Left lobe of liver (tissue), 2 donors: ENCODE data around the gene SRC. TPM values are rescaled to one million over a fixed set of nuclear protein-coding genes. Genes with fewer than 3 reads are reported as not detected.

Source experiments
- ATAC-seq: fragments of 200-7000 bp; cut with Tn5 transposase; one replicate; pipeline ENCODE4 v1.9.1; 2020; ENCODE audit warnings: mild to moderate bottlenecking, moderate library complexity
- DNase-seq: peaks from one replicate; pipeline ENCODE4 v3.0.0-alpha.2; 2020; ENCODE audit warnings: low spot score
- total RNA-seq: library from RNA; stranded (reverse); gene quantifications from one replicate; pipeline ENCODE4 v1.2.1, GENCODE V29; 2021
- donor health status: DM: no; HTN: no; CAD: no; lungs with moderate emphysema.
- donor health status: DM: no; HTN: yes; CAD: no.

SRC gene
- total RNA-seq, 1 donor from 2014 or later: 9.6 TPM

DNA sequence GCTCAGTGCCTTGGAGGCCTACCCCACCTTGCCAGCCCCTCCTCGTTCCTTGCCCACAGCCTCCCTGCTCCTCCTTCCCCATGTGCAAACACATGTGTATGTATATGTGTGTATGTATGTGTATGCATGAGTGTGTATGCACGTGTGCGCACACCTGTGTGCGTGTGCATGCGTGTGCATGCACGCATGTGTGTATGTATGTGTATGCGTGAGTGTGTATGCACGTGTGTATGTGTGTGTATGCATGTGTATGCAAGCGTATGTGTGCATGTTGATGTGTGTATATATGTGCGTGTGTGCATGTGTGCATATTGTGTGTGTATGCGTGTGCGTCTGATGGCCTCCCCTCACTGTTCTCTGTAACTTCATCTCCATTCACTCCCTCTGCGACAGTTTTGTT lies 74.7 kb downstream of the SRC start:
- DNase-seq (no peak), ATAC-seq (no peak)

DNA sequence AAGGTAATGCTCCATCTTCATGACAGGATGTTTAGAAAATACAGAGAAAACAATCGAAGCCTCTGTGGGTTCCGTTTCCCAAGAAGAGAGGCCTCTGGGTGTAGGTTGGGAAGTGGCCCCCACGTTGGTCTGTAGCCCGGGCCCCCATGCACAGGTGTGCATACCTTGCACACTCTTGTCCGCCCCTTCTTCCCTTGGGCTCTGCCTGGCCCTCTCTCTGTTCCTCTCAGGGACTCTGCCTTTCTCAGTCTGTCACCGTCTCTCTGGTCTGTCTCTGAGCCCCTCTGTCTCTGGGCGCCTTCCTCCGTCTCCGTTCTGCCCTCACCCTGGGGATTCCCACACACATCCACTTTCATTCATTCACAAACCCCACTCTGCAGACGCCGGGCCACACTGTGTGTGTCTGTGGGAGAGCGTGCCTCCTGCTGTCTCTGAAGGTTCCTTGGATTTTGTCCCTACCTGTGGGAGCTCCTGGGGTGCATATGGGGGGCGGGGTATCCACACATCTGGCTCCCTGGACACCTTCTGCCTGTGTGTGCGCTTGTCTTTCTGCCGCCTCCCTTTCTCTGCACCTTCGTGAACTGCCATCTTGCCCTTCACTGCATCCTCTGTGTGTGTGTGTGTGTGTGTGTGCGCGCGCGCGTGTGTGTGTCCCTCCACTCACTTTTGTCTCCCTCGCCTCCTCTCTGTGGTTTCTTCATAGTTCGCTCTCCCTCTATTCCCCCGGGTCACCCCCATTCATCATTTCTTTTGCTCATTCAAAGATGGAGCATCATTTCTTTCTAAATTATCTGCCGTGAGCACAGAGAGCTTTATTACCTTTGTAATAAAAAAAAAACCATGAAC lies 75.3 kb downstream of the SRC start:
- no peak for DNase-seq
- ATAC-seq: no peak

DNA sequence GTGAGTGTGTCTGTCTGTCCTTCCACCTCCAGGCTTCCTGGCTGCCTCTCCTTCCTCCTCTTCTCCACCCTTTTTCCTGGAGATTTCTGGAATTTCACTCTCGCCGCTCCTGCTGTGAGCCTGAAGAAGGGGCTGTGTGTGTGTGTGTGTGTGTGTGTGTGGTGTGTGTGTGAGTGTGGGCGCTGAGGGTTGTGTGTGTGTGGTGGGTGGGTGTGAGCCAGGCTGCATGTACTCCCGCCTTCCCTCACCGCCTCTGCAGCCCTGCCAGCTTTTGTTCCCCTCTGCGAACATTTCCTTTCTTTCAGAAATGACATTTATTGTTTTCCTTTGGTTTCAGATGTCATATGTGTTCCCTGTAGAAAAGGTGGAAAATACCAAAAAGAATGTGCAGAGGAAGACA lies 76.0 kb downstream of the SRC start:
- ATAC-seq (no peak), DNase-seq (no peak)

DNA sequence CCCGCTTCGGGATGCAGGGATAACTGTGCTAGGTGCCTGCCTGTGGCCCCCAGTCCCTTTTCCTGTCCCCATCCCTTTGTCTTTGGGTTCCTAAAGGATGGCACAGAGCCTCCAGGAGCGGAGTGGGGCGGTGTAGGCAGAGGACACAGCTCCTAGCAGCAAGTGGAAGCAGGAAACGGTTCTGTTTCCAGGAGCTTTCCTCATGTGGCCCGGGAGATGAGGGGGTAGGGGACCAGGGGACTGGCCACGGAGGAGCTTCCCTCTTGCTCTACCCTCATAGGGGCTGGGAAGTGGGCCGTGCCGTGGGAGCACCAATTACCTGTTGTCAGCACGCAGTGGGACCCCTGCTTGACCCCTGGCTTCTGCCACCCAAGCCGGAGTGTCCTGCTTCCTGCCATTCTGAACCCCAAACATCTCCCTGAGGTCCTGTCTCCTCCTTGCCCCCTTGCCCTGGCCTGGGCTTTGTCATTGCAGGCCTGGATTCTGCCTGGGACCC lies 76.9 kb downstream of the SRC start:
- ATAC-seq (no peak), DNase-seq (no peak)

DNA sequence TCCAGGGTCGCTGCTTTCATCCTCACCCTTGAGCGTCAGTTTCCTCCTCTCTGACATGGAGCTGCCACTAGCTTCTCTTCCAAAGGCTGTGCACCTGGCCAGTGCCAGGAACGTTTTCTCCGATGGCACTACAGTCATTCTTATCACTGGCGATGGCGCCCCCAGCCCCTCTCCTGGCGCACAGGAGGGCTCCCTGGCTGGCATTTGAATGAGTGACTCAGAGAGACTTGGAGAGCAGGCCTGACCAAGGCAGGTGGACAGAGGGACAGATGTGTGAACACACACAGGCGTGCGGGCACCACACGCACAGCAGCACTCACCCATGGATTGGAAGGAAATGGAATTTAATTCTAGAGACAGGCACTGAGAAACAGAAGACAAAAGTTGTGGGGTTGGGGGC lies 77.6 kb downstream of the SRC start:
- DNase-seq (no peak), ATAC-seq (no peak)

DNA sequence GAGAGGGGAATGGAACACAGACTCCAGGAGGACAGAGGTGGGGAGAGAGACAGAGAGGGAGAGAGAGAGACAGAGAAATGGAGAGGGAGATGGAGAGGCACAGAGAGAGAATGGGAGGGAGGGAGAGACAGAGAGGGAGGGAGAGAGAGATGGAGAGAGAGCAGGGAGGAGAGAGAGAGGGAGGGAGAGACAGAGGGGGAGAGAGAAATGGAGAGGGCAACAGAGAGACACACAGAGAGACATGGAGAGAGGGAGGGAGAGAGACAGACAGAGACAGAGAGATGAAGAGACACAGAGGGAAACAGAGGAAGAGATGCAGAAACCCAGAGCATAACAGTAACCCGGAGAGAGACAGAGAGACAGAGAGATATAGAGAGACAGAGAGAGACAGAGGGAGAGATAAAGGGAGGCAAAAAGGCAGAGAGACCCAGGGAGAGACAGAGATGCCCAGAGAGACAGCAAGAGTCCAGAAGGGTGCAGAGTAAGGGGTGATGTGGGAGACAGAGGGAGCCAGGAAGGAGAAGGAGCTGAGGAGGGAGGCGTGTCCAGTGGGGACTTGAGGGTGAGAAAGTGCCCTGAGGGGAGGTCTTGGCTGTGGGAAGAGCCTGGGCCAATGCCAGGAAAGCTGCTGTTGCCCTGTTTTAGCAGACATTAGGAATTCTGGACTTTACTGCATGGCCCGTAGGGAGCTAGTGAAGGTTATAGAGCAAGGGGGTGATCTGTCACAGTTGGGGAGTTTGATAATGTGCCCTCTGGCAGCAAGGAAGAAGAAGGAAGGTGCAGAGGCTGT lies 78.3 kb downstream of the SRC start:
- ATAC-seq (no peak), DNase-seq (no peak)

DNA sequence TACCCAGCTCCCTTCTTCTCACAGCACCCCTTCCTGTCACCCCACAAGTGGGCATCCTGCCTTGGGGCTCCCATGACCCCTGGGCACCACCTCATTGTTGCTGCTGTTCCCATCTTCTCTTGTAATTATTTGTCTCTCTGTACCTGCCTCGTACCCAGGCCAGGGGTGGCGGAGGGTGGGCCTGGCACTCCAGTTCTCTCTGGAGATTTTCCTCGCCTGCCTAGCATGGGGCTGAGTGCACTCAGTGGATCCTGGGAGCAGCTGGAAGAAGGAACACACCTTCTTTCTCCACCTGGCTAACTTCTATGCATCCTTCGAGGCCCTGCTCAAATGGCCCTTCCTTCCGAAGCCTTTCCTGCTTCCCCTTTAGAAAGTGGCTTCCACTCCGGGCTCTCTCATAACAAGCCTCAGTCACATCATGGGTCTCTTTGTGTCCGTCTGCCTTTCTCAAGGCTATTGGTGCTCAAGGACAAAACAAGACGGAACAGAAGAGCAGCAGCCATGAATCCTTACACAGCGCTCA lies 79.2 kb downstream of the SRC start:
- DNase-seq (no peak), ATAC-seq (no peak)

DNA sequence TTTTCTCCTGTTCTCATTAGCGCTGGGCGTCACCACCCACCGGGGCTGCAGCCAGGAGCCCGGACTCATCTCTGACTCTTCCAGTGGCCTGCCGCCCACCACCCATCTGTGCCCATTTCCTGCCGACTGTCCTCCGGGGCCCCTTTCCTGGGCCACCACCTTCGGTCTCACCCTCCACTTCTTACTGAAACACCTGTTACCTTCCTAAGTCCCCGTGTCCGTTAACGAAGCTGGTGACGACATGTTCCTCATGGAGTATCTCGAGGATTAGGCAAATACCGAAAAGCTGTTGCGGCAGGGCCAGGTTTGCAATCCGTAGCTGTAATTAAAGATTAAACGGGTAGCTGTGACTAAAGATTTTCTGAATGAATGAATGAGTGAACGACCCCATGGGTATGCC lies 80.2 kb downstream of the SRC start:
- DNase-seq: no peak
- ATAC-seq: no peak

DNA sequence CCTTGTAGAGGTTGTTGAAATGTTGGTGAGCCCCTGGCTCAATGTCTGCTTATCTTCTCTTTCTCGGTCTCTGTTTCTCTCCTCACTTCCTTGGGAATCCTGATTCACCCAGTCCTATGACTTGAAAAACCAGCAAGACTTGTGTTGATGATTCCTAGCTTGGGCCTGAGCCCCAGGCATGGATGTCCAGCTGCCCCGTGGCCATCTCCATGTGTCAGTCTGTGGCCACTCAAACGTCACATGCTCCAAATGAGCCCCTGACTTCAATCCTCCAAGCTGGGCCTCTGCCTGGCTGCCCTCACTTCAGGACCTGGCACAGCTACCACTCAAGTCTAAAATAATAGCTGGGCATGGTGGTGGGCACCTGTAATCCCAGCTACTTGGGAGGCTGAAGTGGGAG lies 81.0 kb downstream of the SRC start:
- DNase-seq (no peak), ATAC-seq (no peak)

DNA sequence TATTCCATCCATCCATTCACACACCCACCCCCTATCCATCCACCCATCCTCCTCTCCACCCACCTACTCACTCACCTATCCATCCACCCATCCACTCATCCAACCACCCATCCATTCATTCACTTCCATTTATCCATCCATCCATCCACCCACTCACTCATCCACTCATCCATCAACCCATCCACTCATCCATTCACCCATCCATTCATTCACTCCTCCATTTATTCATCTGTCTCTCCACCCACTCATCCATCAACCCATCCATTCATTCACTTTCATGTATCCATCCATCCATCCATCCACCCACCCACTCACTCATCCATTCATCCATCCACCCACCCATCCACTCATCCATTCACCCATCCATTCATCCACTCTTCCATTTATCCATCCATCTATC lies 84.1 kb downstream of the SRC start:
- DNase-seq (no peak), ATAC-seq (no peak)

DNA sequence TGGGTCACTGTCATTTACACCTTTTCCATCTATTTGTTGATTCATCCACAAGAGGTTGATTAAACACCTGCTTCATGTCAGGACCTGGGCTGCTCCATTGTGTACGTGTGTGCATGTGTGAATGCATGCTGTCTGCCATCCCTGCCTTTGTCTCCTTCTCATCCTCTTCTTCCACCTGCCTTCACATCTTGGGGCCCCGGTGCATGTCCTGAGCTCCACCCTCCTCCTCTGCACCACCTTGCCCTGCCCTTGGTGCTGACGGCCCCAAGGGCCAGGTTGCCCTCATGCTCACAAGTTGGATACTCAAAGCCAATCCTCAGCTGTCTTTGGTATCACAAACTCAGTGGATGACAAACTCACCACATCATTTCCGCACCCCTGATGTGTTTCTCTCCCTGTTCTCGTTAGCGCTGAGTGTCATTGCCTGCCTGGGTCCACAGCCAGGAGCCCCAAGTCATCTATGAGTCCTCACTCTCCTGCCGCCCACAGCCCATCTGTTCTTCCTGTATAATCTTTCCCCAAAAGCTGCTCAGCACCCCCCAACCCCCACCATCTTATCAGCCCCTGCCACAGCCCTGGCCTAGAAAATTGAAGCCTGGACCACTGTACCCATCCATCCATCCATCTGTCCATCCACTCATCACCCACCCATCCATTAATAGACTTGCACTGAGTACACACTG lies 85.0 kb downstream of the SRC start:
- ATAC-seq (no peak), DNase-seq (no peak)

DNA sequence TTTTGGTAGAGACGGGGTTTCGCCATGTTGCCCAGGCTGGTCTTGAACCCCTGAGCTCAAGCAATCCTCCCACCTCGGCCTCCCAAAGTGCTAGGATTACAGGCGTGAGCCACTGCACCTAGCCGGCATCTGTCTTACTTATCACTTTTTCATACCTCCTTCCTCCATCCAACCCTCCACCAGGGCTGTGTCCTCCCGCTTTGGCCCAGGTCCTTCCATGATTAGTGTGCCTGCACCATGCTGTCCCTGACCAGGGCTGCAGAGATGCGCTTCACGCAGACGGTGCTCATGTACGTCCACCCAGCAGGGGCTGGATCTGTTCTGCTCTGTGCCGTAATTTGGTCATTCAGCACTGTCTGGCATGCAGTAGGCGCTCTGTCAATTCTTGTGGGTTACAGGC lies 85.8 kb downstream of the SRC start:
- ATAC-seq (no peak), DNase-seq (no peak)

DNA sequence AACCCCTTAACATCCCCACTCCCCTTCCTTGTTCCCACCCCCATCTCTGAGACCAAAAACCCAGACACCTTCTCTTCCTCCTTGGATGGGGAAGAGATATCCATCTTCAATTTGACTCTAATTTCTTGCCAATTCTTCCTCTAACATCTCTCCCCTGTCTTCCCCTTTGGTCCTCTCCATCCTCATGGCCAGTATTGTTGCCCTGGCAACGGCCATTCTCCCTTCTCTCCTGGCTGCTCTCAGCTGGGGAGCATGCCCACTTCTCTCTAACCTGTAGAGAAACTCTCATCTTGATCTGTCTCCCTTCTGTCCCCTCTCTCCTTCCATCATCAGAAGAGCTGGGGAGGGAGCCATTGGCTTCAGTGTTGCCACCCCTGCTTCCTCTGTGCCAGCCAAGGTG lies 86.7 kb downstream of the SRC start:
- no peak for DNase-seq
- ATAC-seq: no peak

DNA sequence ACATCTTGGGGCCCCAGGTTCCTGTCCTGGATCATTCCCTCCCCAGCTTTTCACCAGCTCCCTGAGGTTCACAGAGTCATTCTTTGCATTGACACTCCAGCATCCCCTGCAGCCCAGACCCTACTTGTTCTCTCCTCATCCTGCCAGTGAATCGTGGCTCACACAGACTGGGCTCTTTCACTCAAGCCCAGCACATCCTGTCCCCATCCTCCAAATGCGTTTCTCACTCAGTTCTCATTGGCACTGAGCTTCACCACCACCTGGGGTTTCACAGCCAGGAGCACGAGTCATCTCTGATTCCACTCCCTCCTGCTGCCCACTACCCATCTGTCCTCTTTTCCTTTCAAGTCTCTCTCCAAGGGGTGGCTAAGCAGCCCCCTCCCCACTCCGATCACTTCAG lies 89.7 kb downstream of the SRC start:
- DNase-seq: no peak
- ATAC-seq: no peak

DNA sequence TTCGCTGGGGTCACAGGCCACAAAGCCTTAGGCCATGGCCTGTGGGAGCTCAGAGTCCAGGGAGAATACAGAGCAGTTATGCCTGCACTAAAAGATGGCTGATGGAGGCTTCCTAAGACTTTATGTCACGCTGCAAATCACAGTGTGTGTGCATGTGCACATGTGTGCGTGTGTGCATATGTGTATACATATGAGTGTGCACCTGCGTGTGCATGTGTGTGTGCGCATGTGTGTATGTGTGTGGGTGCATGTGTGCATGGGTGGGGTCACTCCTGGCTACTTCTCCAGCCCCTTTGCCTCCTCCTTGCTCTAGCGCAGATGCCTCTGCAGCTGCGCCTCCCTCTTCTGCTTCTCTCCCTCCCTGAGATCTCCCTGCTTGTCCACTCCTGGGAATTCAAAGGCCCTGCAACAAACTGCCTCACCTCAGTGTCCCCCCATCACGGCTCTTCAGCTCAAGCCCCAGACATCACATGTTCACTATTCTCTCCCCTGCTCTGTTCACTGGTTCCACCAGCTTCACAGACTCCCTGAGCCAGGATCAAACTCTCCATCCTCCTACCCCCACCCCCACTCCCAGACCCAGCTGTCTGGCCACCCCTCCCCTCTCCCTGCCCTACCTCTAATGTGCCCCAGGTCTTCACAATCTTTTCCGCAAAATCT lies 90.7 kb downstream of the SRC start:
- no peak for ATAC-seq
- no peak for DNase-seq

DNA sequence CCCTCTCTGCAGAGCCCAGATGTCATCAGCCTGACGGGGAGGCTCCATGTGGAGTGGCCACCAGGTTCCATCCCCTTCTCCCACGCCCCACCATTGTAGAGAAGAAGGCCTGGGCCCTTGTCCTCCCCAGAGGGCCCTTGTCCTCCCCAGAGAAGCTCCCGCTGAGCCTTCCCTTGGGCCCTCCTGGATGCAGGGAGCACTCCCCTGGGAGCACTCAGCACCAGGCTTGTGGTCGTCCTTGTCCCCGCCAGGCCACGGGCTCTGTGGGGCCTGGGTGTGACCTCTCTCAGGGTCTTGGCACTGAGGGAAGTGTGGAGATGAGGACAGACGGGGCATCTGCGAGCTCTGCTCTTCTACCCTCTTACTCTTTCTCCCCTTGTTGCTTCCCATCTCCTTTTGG lies 91.7 kb downstream of the SRC start:
- ATAC-seq (no peak), DNase-seq (no peak)

DNA sequence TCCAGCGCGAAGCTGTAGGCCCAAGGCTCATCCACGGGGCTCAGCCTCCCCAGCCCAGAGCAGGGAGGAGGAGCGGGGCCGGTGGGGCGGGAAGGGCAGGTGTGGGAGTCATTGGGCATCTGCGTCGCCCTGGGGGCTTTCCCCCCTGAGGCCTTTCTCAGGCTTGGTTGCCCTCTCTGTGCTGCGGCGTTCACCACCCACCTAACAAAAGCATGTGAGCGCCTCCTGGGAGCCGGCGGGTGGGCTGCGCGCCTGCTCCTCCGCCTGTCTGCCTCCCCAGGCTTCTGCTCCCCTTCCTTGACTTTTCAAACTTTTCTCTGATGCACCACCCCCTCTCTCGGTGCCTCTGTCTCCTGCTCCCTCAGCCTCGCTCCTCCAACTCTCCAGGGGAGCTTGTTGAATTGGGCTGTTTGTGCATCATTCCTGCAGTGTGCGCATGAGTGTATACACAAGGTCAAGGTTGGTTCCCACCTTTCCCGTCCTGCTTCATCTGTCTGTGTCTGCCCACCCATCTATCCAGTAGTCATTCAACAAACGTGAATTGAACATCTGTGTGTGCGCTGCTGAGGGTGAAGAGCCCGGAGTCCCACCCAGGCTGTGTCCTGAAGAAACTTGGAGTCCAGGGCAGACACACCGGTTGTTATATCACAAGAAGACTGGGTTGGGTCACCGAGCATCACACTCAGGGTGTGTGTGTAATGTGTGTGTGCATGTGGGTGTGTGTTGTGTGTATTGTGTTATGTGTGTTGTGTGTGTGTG lies 92.7 kb downstream of the SRC start:
- DNase-seq (no peak), ATAC-seq (no peak)

DNA sequence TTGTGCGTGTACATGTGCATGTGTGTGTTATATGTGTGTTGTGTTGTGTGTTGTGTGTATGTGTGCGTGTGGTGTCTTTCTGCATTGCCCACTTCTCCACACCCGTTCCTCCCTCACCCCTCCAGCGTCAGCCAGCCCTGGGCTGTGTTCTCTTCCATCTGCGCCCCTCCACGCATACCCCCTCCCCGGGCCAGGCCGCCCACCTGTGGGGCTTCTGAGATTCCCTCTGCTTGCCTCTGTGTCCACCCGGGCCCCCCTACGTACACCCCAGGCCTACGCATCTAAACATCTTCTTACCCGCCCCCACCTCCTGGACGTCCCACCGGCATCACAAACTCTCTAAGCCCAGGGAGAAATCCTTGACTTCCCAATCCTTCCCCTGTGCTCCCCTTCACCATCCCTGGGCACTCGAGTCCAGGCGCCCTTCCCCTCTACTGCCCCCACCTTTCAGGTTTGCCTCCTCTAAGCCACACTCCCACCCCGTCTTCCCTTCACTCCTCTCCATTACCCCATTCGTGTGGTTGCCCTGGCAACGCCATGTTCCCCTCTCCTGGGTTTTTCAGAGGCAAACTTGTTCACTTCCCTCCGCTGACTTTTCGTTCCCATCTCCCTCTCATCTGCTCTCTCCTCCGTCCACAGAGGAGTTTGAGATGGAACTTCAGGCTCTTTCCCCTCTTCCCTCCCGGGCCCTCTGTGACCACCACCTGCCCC lies 93.4 kb downstream of the SRC start:
- DNase-seq (no peak), ATAC-seq (no peak)

DNA sequence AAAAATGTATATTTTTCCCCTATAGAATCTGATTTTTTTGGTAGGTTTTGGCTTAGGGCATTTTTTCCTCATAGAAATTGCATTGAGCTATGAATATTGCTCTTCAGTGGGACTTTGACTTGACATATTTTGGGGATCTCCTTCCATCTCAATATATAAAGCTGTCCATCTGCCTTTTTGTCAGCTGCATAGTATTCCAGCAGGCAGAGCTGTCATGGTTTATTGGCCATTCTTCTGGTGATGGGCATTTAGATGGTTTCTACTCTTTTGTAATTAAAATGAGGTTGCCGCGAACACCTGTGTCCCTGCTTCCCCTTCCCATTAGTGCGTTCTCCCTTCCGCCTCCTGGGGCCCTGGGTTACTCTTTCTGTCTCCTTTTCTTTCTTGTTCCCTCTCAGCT lies 95.1 kb downstream of the SRC start:
- DNase-seq (no peak), ATAC-seq (no peak)

DNA sequence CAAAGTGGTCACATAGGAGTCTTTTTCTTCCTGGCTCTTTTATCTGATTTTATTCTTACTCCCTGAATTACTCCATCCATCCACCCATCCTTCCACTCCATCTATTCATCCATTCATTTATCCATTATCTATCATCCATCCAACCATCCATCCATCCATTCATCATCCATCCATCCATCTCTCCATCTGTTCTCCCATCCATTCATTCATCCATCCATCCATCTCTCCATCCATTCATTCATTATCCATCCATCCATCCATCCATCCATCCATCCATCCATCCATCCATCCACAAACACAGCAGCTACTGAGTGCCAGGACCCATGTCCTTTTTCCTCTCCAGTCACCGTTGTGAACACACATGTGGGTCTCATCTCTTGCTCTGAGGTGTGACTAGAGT lies 96.6 kb downstream of the SRC start:
- DNase-seq (no peak), ATAC-seq (no peak)
